Large intestine (tissue), 3 donors: ENCODE measurements around the gene FIBCD1. TPM values are rescaled to one million over a fixed set of nuclear protein-coding genes. Genes with fewer than 3 reads are reported as not detected.

Experiments used
- DNase-seq, 2 donors: peaks; one replicate each; pipeline versions ENCODE4 v3.0.0 to v3.0.0-alpha.2; 2013
- H3K27ac ChIP-seq: one replicate; pipeline ENCODE4 v1.5.1; 2013; ENCODE audit warnings: low read length
- H3K27me3 ChIP-seq: 2 replicates; pipeline ENCODE4 v1.6.1; 2013; ENCODE audit warnings: low read length; ENCODE audit not compliant: control insufficient read depth, insufficient read depth
- H3K36me3 ChIP-seq: 2 replicates; pipeline ENCODE4 v1.6.1; 2013; ENCODE audit warnings: low read length; ENCODE audit not compliant: control insufficient read depth, insufficient read depth
- H3K4me1 ChIP-seq: one replicate; pipeline ENCODE4 v1.6.1; 2013; ENCODE audit warnings: low read length; ENCODE audit not compliant: control insufficient read depth, insufficient read depth
- H3K4me3 ChIP-seq: one replicate; pipeline ENCODE4 v1.5.1; 2013; ENCODE audit warnings: low read length
- H3K9me3 ChIP-seq: one replicate; pipeline ENCODE4 v1.6.1; 2013; ENCODE audit warnings: mild to moderate bottlenecking, low read depth, low read length, moderate library complexity; ENCODE audit not compliant: control insufficient read depth
- WGBS: methylation state at CpG from one replicate; pipeline ENCODE4 v1.1.5; 2013; ENCODE audit warnings: low lambda C conversion rate; ENCODE audit not compliant: insufficient coverage; 5-methylcytosine and 5-hydroxymethylcytosine counted together
- polyA plus RNA-seq: library from polyadenylated mRNA; unstranded; fragments of 120-200 nt; gene quantifications from one replicate; pipeline ENCODE4 v1.2.1, GENCODE V29; 2013

Gene FIBCD1
- polyA plus RNA-seq, 1 donor, result 1.5 TPM

DNA sequence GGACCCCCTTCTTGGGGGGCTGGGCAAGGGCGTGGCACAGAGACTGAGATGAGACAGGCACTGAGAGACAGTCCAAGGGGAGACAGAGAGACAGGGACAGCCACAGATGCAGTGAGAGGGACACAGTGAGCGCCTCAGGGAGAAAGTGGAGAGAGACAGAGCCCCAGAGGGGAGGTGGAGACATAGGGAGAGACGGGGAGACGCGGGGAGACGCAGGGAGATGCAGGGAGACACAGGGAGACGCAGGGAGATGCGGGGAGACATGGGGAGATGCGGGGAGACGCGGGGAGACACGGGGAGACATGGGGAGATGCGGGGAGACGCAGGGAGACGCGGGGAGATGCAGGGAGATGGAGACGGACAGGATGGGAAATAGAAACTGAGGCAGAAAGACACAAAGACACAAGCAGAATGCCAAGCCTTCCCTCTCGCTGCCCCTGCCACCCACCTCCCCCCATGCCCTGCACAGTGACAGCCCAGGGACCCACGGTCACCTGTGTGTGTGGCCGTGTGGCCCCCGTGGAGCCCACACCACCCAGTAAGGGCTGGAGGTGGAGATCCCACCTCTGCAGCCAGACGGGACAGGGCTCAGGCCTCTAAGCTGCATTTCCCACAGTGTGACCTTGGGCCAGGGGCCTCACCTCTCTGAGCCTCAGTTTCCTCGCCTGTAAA is 8.8 kb downstream of the FIBCD1 start:
- H3K4me3 ChIP-seq, result no peak overlapping the region
- WGBS, result 91% methylated on average over 6 of the region's 23 CpGs
- no peak overlapping the region for H3K27ac ChIP-seq
- peaks cover 42% of the 10 kb centered on the region for H3K27me3 ChIP-seq
- no peak for DNase-seq
- no peaks in the 10 kb centered on the region for H3K36me3 ChIP-seq
- no peaks in the 10 kb centered on the region for H3K9me3 ChIP-seq
- H3K4me1 ChIP-seq, result peaks cover 4% of the 10 kb centered on the region

DNA sequence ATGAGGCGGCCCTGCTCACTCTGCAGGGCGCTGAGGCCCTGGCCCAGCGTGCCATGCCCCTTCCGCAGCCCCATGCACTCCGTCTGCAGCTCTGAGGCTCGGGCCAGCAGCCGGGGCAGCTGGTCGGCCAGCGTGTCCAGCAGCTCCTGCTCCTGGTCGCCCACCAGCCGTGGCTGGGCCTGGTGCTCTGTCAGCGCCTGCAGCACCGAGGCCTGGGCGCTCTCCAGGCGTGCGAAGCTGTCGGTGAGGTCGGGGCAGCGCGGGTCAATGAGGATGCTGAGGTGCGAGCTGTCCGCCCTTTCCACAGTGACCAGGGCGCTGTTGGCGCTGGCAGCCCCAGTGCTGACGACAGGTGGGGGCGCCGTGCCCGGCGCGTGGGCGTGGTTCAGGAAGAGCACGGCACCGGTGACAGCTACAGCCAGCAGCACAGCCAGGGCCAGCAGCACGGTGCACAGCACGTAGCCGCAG is 9.4 kb downstream of the FIBCD1 start:
- no peak for DNase-seq
- H3K36me3 ChIP-seq, result no peaks in the 10 kb centered on the region
- H3K27me3 ChIP-seq, result peaks cover 38% of the 10 kb centered on the region
- H3K4me3 ChIP-seq, result no peak overlapping the region
- H3K4me1 ChIP-seq, result peaks cover 4% of the 10 kb centered on the region
- H3K9me3 ChIP-seq, result no peaks in the 10 kb centered on the region
- no CpG with 5 or more reads among the region's 36 CpGs for WGBS
- H3K27ac ChIP-seq, result no peak overlapping the region

GRCh38 chr9:130927995-130928900 is 10.8 kb downstream of the FIBCD1 start:
- H3K4me3 ChIP-seq, result no peak overlapping the region
- H3K27ac ChIP-seq, result no peak overlapping the region
- peaks cover 2% of the 10 kb centered on the region for H3K4me1 ChIP-seq
- DNase-seq, result no peak
- peaks cover 33% of the 10 kb centered on the region for H3K27me3 ChIP-seq
- WGBS, result no CpG with 5 or more reads among the region's 14 CpGs
- H3K36me3 ChIP-seq, result no peaks in the 10 kb centered on the region
- H3K9me3 ChIP-seq, result no peaks in the 10 kb centered on the region

DNA sequence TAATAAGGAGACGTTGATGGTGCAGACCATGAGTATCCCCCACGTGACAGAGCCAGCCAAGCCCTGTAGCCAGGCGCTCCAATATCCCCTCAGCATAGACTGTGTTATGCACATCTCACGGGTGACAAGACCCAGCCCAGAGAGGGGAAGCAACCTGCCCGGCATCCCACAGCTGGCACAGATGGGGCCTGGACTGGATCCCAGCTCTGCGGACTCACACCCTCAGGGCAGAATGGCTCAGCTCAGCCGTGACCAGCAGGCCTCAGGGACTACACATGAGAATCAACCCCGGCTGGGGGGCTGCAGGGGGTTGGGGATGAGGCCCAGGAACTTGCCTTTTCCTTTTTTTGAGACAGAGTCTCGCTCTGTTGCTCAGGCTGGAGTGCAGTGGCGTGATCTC is 11.7 kb downstream of the FIBCD1 start:
- Histone ChIP-seq H3K36me3 (no peaks in the 10 kb centered on the region), H3K4me1 (no peaks in the 10 kb centered on the region), H3K4me3 (no peak overlapping the region), H3K27me3 (peaks cover 29% of the 10 kb centered on the region), H3K9me3 (no peaks in the 10 kb centered on the region), H3K27ac (no peak overlapping the region)
- WGBS, result no CpG with 5 or more reads among the region's 10 CpGs
- no peak for DNase-seq

DNA sequence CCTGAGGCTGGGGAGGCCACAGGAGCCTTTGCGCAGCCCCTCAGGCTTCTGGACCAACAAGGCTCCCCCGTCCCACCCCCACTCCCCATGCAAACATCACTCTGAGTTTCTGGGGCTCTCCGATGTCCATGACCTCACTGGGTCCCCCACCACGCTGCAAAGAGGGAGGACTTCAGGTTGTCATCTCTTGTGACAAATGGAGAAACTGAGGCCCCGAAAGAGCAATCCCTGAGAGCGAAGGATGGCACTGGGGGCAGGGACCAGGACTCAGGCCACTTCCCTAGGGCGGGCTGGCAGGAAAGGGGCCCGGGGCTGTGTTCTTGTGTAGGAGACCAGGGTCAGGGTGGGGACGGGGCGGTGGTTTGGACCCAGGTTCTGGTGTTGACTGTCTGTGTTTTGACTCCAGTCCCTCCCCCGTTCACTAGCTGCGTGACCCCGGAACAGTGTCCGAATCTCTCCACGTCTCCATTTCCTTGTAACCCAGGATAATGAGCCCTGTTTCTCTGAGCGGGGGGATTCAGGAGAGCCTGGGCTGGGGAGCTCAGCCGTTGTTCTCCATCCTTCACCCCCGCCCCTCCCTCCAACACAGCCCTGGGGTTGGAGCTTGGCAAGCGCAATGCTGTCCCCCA is 13.9 kb downstream of the FIBCD1 start:
- Histone ChIP-seq H3K4me3 (no peak overlapping the region), H3K27ac (no peak overlapping the region), H3K36me3 (no peaks in the 10 kb centered on the region), H3K4me1 (no peaks in the 10 kb centered on the region), H3K27me3 (peaks cover 37% of the 10 kb centered on the region), H3K9me3 (no peaks in the 10 kb centered on the region)
- no peak for DNase-seq
- WGBS, result no CpG with 5 or more reads among the region's 19 CpGs

- H3K27me3 ChIP-seq, result peaks cover 38% of the 10 kb centered on the region
- 60% methylated on average over 2 of the region's 10 CpGs for WGBS
These were observed 14.6 kb downstream of the FIBCD1 start for GRCh38 chr9:130924448-130924788.

DNA sequence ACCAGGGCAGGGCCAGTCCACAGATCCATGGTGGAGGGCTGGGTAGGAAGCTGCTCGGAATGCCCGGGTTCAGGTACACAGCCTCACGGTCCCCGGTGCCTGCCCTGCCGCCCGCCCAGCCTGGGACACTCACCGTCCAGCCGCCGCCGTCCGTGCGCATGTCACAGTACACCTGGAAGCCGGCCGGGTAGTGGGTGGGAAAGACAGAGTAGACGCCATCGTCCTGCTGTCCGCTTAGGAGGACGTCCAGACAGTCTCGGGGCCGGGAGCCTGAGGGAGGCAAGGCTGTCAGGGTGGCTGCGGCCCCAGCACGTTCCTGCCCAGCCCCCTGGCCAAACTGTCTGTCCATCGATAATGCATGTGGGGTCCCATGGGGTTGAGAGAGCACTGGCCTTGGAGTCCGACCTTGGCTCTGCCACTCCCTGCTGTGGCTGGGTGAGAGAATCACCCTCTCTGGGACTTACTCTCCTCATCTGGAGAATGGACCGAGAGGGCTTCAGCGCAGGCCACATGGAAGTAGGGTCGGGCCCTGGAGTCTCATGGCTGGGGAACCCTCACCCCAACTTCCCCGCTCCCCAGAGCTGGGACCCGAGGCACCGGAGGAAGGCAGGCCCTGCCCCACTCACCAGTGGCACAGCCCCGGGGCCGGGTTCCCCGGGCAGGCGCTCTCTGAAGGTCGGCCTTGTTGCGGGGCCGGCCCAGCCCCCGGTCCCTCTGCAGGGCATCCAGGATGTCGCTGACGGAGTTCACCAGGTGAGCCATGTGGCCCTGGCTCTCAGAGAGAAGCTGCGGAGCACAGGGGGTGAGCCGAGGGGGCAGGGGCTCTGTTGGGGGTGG is 15.2 kb downstream of the FIBCD1 start:
- DNase-seq, result no peak
- H3K9me3 ChIP-seq, result no peaks in the 10 kb centered on the region
- H3K27ac ChIP-seq, result no peak overlapping the region
- no peak overlapping the region for H3K4me3 ChIP-seq
- peaks cover 38% of the 10 kb centered on the region for H3K27me3 ChIP-seq
- H3K36me3 ChIP-seq, result no peaks in the 10 kb centered on the region
- no peaks in the 10 kb centered on the region for H3K4me1 ChIP-seq
- no CpG with 5 or more reads among the region's 42 CpGs for WGBS

More at GRCh38 chr9:130924448-130924788, 14.6 kb downstream of the FIBCD1 start:
- DNase-seq, result no peak
- Histone ChIP-seq H3K4me3 (no peak overlapping the region), H3K9me3 (no peaks in the 10 kb centered on the region), H3K36me3 (no peaks in the 10 kb centered on the region), H3K4me1 (no peaks in the 10 kb centered on the region), H3K27ac (no peak overlapping the region)

GRCh38 chr9:130922893-130923610 is 16.0 kb downstream of the FIBCD1 start:
- Histone ChIP-seq H3K27me3 (peaks cover 39% of the 10 kb centered on the region), H3K4me3 (no peak overlapping the region)
- WGBS, result no CpG with 5 or more reads among the region's 16 CpGs

DNA sequence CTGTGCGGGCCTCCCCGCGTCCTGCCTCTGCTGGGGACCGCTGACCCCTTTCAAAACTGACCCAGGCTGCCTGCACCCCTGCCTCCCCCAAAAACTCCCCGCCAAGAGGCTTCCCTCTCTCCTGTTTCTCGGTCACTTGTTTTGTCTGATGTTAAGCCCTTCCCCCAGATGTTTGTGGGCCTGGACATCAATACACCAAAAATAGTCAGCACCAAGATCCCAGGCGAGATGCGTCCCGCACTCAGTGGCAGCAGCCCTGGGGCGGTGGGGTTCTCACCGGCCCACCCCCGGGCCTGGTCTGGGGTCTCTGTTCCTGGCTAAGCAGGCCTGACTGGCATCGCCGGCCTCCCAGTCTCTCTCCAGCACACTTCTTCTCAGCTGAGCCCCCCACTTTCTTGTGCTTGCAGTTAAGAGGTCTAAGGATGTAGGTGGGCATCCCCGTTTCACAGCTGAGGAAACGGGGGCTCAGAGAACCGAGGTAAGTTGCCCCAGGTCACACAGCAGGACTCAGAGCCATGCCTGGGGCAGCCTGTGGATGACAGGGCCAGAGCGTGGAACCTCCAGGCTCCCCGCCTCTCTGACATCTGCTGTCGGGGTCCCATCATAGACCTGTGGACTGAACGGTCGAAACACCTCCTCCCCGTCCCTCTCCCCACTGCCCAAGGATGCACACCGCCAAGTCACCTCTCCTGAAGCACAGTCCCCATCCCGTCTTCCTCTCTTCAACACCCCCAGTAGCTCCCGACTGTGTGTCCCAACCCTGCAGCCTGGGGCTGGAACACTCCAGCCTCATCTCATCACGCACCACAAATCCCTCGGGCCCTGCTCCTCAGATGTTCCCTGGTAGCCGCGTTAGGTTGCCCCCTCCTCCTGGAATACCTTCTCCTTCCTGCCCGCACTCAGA is 16.8 kb downstream of the FIBCD1 start:
- peaks cover 42% of the 10 kb centered on the region for H3K27me3 ChIP-seq
- DNase-seq, result no peak
- no peaks in the 10 kb centered on the region for H3K36me3 ChIP-seq
- no peak overlapping the region for H3K4me3 ChIP-seq
- WGBS, result no CpG with 5 or more reads among the region's 31 CpGs
- no peaks in the 10 kb centered on the region for H3K9me3 ChIP-seq
- H3K4me1 ChIP-seq, result no peaks in the 10 kb centered on the region
- H3K27ac ChIP-seq, result no peak overlapping the region

More at GRCh38 chr9:130922893-130923610, 16.0 kb downstream of the FIBCD1 start:
- no peaks in the 10 kb centered on the region for H3K9me3 ChIP-seq
- no peaks in the 10 kb centered on the region for H3K36me3 ChIP-seq
- H3K27ac ChIP-seq, result no peak overlapping the region
- no peaks in the 10 kb centered on the region for H3K4me1 ChIP-seq
- DNase-seq, result no peak
